ENCODE data around the gene ZNF91.

GRCh38 chr19:23399443-23399842, 4.2 kb upstream of the ZNF91 start:
- TF ChIP-seq TAF1 (conservative IDR thresholded peaks at IDR 0.05) (no peak), CTCF (IDR thresholded peaks at IDR 0.05; ENCODE audit: low read depth, low read length, missing input control) (no peak), MAX (IDR thresholded peaks at IDR 0.05) (no peak), YY1 (IDR thresholded peaks at IDR 0.05) (no peak), JUND (IDR thresholded peaks at IDR 0.05) (no peak), EGR1 (IDR thresholded peaks at IDR 0.05; ENCODE audit: low read depth in 2 of 2) (no peak)
